Esophagus muscularis mucosa (tissue), 4 donors: ENCODE results near the gene PERCC1. TPM values are rescaled to one million over a fixed set of nuclear protein-coding genes. Genes with fewer than 3 reads are reported as not detected.

Experiments
- DNase-seq: peaks from one replicate; pipeline ENCODE4 v3.0.0-alpha.2; 2017; ENCODE audit errors: extremely low spot score
- H3K27ac ChIP-seq, 4 donors: fragments of 200-600 bp; sonication (generic); replicated peaks in 1 of 4; 1 replicate in 3 of 4; 2 replicates in 1 of 4; pipeline ENCODE4 v1.5.1; 2016 to 2019; ENCODE audit warnings: mild to moderate bottlenecking in 1 of 4
- H3K27me3 ChIP-seq, 4 donors: fragments of 200-600 bp; sonication (generic); one replicate each; pipeline versions ENCODE4 v1.5.1 to v1.6.0; 2016 to 2019
- H3K36me3 ChIP-seq, 4 donors: fragments of 200-600 bp; sonication (generic); one replicate each; pipeline ENCODE4 v1.5.1; 2016 to 2019
- H3K4me1 ChIP-seq, 4 donors: fragments of 200-600 bp; sonication (generic); one replicate each; pipeline ENCODE4 v1.5.1; 2016 to 2019
- H3K4me3 ChIP-seq, 4 donors: fragments of 200-600 bp; sonication (generic); 1 replicate in 2 of 4; 2 replicates in 2 of 4; pipeline ENCODE4 v1.5.1; 2016 to 2019; ENCODE audit warnings: mild to moderate bottlenecking in 4 of 4, moderate library complexity in 1 of 4
- H3K9me3 ChIP-seq, 4 donors: fragments of 200-600 bp; sonication (generic); 1 replicate in 3 of 4; 2 replicates in 1 of 4; pipeline ENCODE4 v1.5.1; 2016 to 2019
- CTCF ChIP-seq, 3 experiments: fragments of 200-600 bp in 2 of 3; fragments of 450-650 bp in 1 of 3; sonication (generic) in 2 of 3; IDR thresholded peaks; one replicate each; pipeline ENCODE4 v1.5.1; 2017 to 2019; ENCODE audit warnings: antibody characterized with exemption in 3 of 3, mild to moderate bottlenecking in 2 of 3, moderate library complexity in 1 of 3
- EP300 ChIP-seq: sonication (generic); formaldehyde crosslinking; IDR thresholded peaks from one replicate; pipeline ENCODE4 v1.6.1; 2017; ENCODE audit warnings: antibody characterized with exemption
- POLR2A ChIP-seq: fragments of 450-650 bp; IDR thresholded peaks from one replicate; pipeline ENCODE4 v1.6.1; 2017; ENCODE audit warnings: antibody characterized with exemption, moderate library complexity, mild to moderate bottlenecking, low read depth
- POLR2AphosphoS5 ChIP-seq, 2 donors: sonication (generic); formaldehyde crosslinking; IDR thresholded peaks; one replicate each; pipeline ENCODE4 v1.6.1; 2017; ENCODE audit warnings: antibody characterized with exemption in 2 of 2
- WGBS: methylation state at CpG from one replicate; pipeline ENCODE4 v1.1.5; 2018; 5-methylcytosine and 5-hydroxymethylcytosine counted together
- intact Hi-C: fragments of 100-400 bp; cut with DNase I; formaldehyde crosslinking; loops from one replicate; pipeline ENCODE4 v1.15.1; 2023
- total RNA-seq, 4 donors: library from RNA; depleted of rRNA; stranded (reverse); fragments of >200 nt; gene quantifications; one replicate each; pipeline versions ENCODE4 v1.1.0 to v1.2.1, GENCODE V29; 2016

PERCC1 gene
- total RNA-seq, 4 donors from 2014 or later: not detected

GRCh38 chr16:1470481-1471251 is 39.8 kb downstream of the PERCC1 start:
- H3K27ac ChIP-seq: no peak overlapping the region
- no peaks in the 10 kb centered on the region for H3K27me3 ChIP-seq
- no peak for DNase-seq
- no peak overlapping the region for H3K4me3 ChIP-seq
- no peaks in the 10 kb centered on the region for H3K9me3 ChIP-seq
- WGBS: 77% methylated on average over 11 of the region's 14 CpGs
- H3K36me3 ChIP-seq: peaks cover 0 to 4% (median 0%) of the 10 kb centered on the region in 4 donors
- intact Hi-C loops: no loop called here
- peaks cover 29 to 62% (median 43%) of the 10 kb centered on the region in 4 donors for H3K4me1 ChIP-seq
- TF ChIP-seq EP300: no peak
- TF ChIP-seq POLR2AphosphoS5 (IDR thresholded peaks at IDR 0.05): no peak
- no peak for TF ChIP-seq CTCF (IDR thresholded peaks at IDR 0.05)
- TF ChIP-seq POLR2A: no peak

- peaks cover 33 to 66% (median 48%) of the 10 kb centered on the region in 4 donors for H3K4me1 ChIP-seq
- 80% methylated on average over 24 of the region's 26 CpGs for WGBS
- H3K36me3 ChIP-seq: no peaks in the 10 kb centered on the region
Observed at GRCh38 chr16:1471569-1472194, 40.8 kb downstream of the PERCC1 start.

GRCh38 chr16:1472974-1473373 is 42.1 kb downstream of the PERCC1 start:
- Histone ChIP-seq H3K4me3 (no peak overlapping the region), H3K27me3 (no peaks in the 10 kb centered on the region), H3K27ac (no peak overlapping the region), H3K4me1 (peaks cover 33 to 58% (median 48%) of the 10 kb centered on the region in 4 donors), H3K36me3 (no peaks in the 10 kb centered on the region), H3K9me3 (no peaks in the 10 kb centered on the region)
- intact Hi-C loops: no loop called here
- WGBS: 81% methylated on average over 3 of the region's 3 CpGs
- TF ChIP-seq CTCF (IDR thresholded peaks at IDR 0.05) (no peak), EP300 (no peak), POLR2A (no peak), POLR2AphosphoS5 (IDR thresholded peaks at IDR 0.05) (no peak)
- no peak for DNase-seq

More at GRCh38 chr16:1471569-1472194, 40.8 kb downstream of the PERCC1 start:
- Histone ChIP-seq H3K9me3 (no peaks in the 10 kb centered on the region), H3K27ac (no peak overlapping the region), H3K4me3 (no peak overlapping the region), H3K27me3 (no peaks in the 10 kb centered on the region)
- no peak for DNase-seq
- TF ChIP-seq POLR2A (no peak), CTCF (IDR thresholded peaks at IDR 0.05) (no peak), EP300 (no peak), POLR2AphosphoS5 (IDR thresholded peaks at IDR 0.05) (no peak)
- intact Hi-C loops: no loop called here

- H3K9me3 ChIP-seq: no peaks in the 10 kb centered on the region
- peaks cover 28 to 58% (median 48%) of the 10 kb centered on the region in 4 donors for H3K4me1 ChIP-seq
- DNase-seq: no peak
- WGBS: 21% methylated on average over 21 of the region's 57 CpGs
- peak overlapping the region; percentile 84 to 96 (median 92) for H3K27ac ChIP-seq
- no peaks in the 10 kb centered on the region for H3K27me3 ChIP-seq
- H3K4me3 ChIP-seq: peak overlapping the region; percentile 75 to 96 (median 94)
- intact Hi-C loops: no loop called here
- H3K36me3 ChIP-seq: no peaks in the 10 kb centered on the region
- TF ChIP-seq EP300 (no peak), POLR2A (no peak), CTCF (IDR thresholded peaks at IDR 0.05) (no peak), POLR2AphosphoS5 (IDR thresholded peaks at IDR 0.05) (no peak)
Observed at GRCh38 chr16:1474082-1474795, 43.4 kb downstream of the PERCC1 start.
